DOHH2 (cell line): Measurements from ENCODE around the gene MORN3.

Source experiments
- CTCF ChIP-seq: fragments of 200-600 bp; sonication (generic); IDR thresholded peaks from one replicate; pipeline ENCODE4 v1.5.1; 2014; ENCODE audit warnings: antibody characterized with exemption, mild to moderate bottlenecking, low read depth, low read length; ENCODE audit not compliant: poor library complexity, severe bottlenecking
- EZH2phosphoT487 ChIP-seq: fragments of 200-600 bp; sonication (generic); IDR thresholded peaks from 2 replicates; pipeline ENCODE4 v1.6.1; 2017; ENCODE audit warnings: borderline replicate concordance, mild to moderate bottlenecking, antibody characterized with exemption, low read length, moderate library complexity, mixed read lengths

- no peak for TF ChIP-seq CTCF
- TF ChIP-seq EZH2phosphoT487, result no peak
These were observed 34.6 kb downstream of the MORN3 start for GRCh38 chr12:121634836-121635235.
